Muscle of leg (tissue), 11 donors: ENCODE results near the gene FAM89B. TPM values are rescaled to one million over a fixed set of nuclear protein-coding genes. Genes with fewer than 3 reads are reported as not detected.

Experiments used
- DNase-seq: peaks from one replicate; pipeline ENCODE4 v3.0.0; 2013
- H3K27ac ChIP-seq: one replicate; pipeline ENCODE4 v1.5.1; 2013; ENCODE audit warnings: mild to moderate bottlenecking, low read length, control low read depth
- H3K27me3 ChIP-seq: one replicate; pipeline ENCODE4 v1.6.1; 2013; ENCODE audit warnings: low read length; ENCODE audit not compliant: control insufficient read depth, insufficient read depth
- H3K36me3 ChIP-seq: one replicate; pipeline ENCODE4 v1.6.1; 2013; ENCODE audit warnings: low read length; ENCODE audit not compliant: control insufficient read depth, insufficient read depth
- H3K4me1 ChIP-seq: one replicate; pipeline ENCODE4 v1.6.1; 2013; ENCODE audit warnings: low read length; ENCODE audit not compliant: control insufficient read depth, insufficient read depth
- H3K4me3 ChIP-seq: one replicate; pipeline ENCODE4 v1.5.1; 2013; ENCODE audit warnings: low read length, control low read depth
- H3K9me3 ChIP-seq: replicated peaks from 2 replicates; pipeline ENCODE4 v1.6.1; 2013; ENCODE audit warnings: low read depth, low read length; ENCODE audit not compliant: control insufficient read depth
- WGBS: methylation state at CpG from one replicate; pipeline ENCODE4 v1.1.5; 2013; ENCODE audit warnings: missing lambda C conversion rate; ENCODE audit not compliant: insufficient coverage; 5-methylcytosine and 5-hydroxymethylcytosine counted together
- polyA plus RNA-seq, 8 donors: library from polyadenylated mRNA; unstranded; fragments of 120-200 nt; gene quantifications; one replicate each; pipeline versions ENCODE4 v1.2.1 to v1.2.3, GENCODE V29; 2013; ENCODE audit warnings: inconsistent platforms in 1 of 8, low replicate concordance in 1 of 8; ENCODE audit not compliant: insufficient read length in 8 of 8, insufficient read depth in 1 of 8
- total RNA-seq: library from RNA; stranded (reverse); fragments of 120-200 nt; gene quantifications from one replicate; pipeline ENCODE4 v1.2.4, GENCODE V29; 2013

FAM89B gene
- total and polyA plus RNA-seq, 9 donors, result 32.5 to 53.2 (median 43.9) TPM

DNA sequence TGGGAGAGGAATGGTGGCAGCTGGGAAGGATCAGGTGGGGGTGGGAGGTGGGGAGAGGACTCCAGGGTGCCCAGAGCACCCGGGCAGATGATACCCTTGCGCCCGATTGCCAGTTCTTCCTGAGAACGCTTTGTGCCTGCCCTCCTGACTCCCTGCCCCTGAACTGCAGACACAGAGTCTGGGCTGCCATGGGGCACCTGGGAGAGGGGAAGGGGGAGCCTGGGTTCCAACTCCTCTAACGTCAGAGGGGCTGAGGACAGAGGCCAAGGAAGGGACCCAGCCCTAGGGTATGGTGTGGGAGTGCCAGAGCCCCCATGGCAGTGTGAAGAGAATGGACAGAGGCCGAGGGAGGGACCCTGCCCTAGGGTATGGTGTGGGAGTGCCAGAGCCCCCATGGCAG, 24.2 kb downstream of the FAM89B start:
- WGBS, result 67% methylated on average over 4 of the region's 6 CpGs
- Histone ChIP-seq H3K27me3 (no peaks in the 10 kb centered on the region), H3K9me3 (no peaks in the 10 kb centered on the region), H3K4me1 (peaks cover 42% of the 10 kb centered on the region), H3K27ac (no peak overlapping the region), H3K4me3 (no peak overlapping the region), H3K36me3 (peaks cover 54% of the 10 kb centered on the region)
- DNase-seq, result no peak

GRCh38 chr11:65598258-65598699, 25.9 kb downstream of the FAM89B start:
- H3K36me3 ChIP-seq, result peaks cover 57% of the 10 kb centered on the region
- peaks cover 26% of the 10 kb centered on the region for H3K4me1 ChIP-seq
- DNase-seq, result no peak
- no peaks in the 10 kb centered on the region for H3K27me3 ChIP-seq
- WGBS, result 90% methylated on average over 16 of the region's 16 CpGs
- no peak overlapping the region for H3K27ac ChIP-seq
- H3K9me3 ChIP-seq, result no peaks in the 10 kb centered on the region
- H3K4me3 ChIP-seq, result no peak overlapping the region

- peaks cover 61% of the 10 kb centered on the region for H3K36me3 ChIP-seq
- no peak overlapping the region for H3K4me3 ChIP-seq
- no peaks in the 10 kb centered on the region for H3K27me3 ChIP-seq
- H3K4me1 ChIP-seq, result peaks cover 15% of the 10 kb centered on the region
- H3K27ac ChIP-seq, result no peak overlapping the region
- WGBS, result 74% methylated on average over 42 of the region's 49 CpGs
- no peaks in the 10 kb centered on the region for H3K9me3 ChIP-seq
- no peak for DNase-seq
Measured at GRCh38 chr11:65599216-65599954, 27.0 kb downstream of the FAM89B start.

- peaks cover 66% of the 10 kb centered on the region for H3K36me3 ChIP-seq
- WGBS, result 93% methylated on average over 4 of the region's 6 CpGs
- no peaks in the 10 kb centered on the region for H3K9me3 ChIP-seq
- no peak overlapping the region for H3K27ac ChIP-seq
- H3K4me1 ChIP-seq, result peaks cover 16% of the 10 kb centered on the region
- no peaks in the 10 kb centered on the region for H3K27me3 ChIP-seq
- H3K4me3 ChIP-seq, result no peak overlapping the region
- DNase-seq, result no peak
Measured at GRCh38 chr11:65599955-65600246, 27.6 kb downstream of the FAM89B start.

- Histone ChIP-seq H3K4me3 (no peak overlapping the region), H3K36me3 (peaks cover 76% of the 10 kb centered on the region), H3K27ac (no peak overlapping the region), H3K4me1 (peaks cover 21% of the 10 kb centered on the region), H3K9me3 (no peaks in the 10 kb centered on the region), H3K27me3 (no peaks in the 10 kb centered on the region)
- no peak for DNase-seq
- WGBS, result 55% methylated on average over 1 of the region's 1 CpG
Measured at GRCh38 chr11:65604258-65604657, 31.9 kb downstream of the FAM89B start.

- H3K36me3 ChIP-seq, result peaks cover 74% of the 10 kb centered on the region
- H3K9me3 ChIP-seq, result no peaks in the 10 kb centered on the region
- WGBS, result 4% methylated on average over 67 of the region's 67 CpGs
- peak; percentile 98 for DNase-seq
- peak overlapping the region; percentile 27 for H3K4me3 ChIP-seq
- H3K4me1 ChIP-seq, result peaks cover 48% of the 10 kb centered on the region
- no peaks in the 10 kb centered on the region for H3K27me3 ChIP-seq
- peak overlapping the region; percentile 85 for H3K27ac ChIP-seq
Measured at GRCh38 chr11:65606876-65607613, 34.7 kb downstream of the FAM89B start.

DNA sequence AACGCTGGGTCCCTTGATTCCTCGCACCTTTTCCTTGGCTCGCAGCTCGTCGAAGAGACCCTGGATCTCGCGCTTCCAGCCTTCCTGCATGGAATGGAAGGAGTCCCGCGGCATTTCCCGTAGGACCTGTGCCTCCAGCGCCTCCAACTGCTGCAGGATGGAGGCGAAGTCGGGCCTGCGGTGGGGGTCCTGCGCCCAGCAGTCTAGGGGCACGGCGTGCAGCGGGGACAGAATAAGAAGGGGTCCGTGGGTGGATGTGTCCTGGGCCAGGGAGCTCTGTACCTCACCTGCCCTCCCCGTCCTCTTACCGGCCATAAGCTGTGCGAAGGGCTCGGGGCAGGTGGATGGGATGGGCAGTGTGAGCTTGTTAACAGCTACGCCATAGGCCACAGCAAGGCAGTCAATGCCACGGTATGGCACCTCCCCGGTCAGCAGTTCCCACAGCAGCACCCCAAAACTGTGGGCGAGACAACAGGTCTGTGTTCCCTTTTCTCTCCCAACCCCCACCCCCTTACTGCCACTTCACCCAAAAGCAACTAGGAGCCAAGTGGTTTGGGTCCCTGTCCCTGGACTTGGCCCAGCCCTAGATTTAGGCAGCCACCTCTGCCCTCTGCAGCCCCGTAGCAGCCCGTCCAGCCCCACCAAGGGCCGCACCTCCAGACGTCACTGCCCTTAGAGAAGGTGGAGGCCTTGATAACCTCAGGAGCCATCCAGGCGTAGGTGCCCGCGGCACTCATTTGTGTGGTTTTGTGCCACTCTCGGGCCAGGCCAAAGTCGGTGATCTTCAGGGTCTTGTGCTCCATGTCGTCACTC, 35.5 kb downstream of the FAM89B start:
- Histone ChIP-seq H3K27me3 (no peaks in the 10 kb centered on the region), H3K36me3 (peaks cover 74% of the 10 kb centered on the region), H3K4me1 (peaks cover 56% of the 10 kb centered on the region), H3K27ac (peak overlapping the region; percentile 81), H3K9me3 (no peaks in the 10 kb centered on the region), H3K4me3 (peak overlapping the region; percentile 27)
- WGBS, result 57% methylated on average over 33 of the region's 37 CpGs
- no peak for DNase-seq

- no peaks in the 10 kb centered on the region for H3K27me3 ChIP-seq
- H3K27ac ChIP-seq, result no peak overlapping the region
- peaks cover 66% of the 10 kb centered on the region for H3K4me1 ChIP-seq
- WGBS, result 44% methylated on average over 2 of the region's 3 CpGs
- H3K9me3 ChIP-seq, result no peaks in the 10 kb centered on the region
- H3K4me3 ChIP-seq, result no peak overlapping the region
- no peak for DNase-seq
- peaks cover 63% of the 10 kb centered on the region for H3K36me3 ChIP-seq
Measured at GRCh38 chr11:65609229-65609628, 36.9 kb downstream of the FAM89B start.

DNA sequence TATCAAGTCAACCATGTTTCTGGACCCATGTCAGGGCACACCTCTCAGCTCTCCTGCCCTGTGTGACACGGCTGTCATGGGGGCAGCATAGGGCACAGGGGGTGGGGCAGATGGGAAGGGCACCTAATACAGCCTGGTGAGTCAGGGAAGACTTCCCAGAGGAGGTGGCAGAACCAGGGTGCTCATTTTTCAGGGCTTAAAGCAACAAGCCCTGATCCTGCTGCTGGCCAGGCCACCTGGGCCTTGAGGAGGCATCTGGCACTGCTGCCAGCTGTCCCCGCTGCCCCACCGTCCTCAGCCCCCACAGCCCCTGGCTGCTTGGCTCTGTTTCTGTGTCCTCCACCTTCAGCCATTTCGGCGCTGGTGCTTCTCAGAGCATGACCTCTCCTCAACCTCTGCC, 37.3 kb downstream of the FAM89B start:
- no peak for DNase-seq
- no peaks in the 10 kb centered on the region for H3K27me3 ChIP-seq
- H3K36me3 ChIP-seq, result peaks cover 58% of the 10 kb centered on the region
- peaks cover 65% of the 10 kb centered on the region for H3K4me1 ChIP-seq
- H3K4me3 ChIP-seq, result no peak overlapping the region
- 89% methylated on average over 4 of the region's 5 CpGs for WGBS
- H3K27ac ChIP-seq, result no peak overlapping the region
- H3K9me3 ChIP-seq, result no peaks in the 10 kb centered on the region

DNA sequence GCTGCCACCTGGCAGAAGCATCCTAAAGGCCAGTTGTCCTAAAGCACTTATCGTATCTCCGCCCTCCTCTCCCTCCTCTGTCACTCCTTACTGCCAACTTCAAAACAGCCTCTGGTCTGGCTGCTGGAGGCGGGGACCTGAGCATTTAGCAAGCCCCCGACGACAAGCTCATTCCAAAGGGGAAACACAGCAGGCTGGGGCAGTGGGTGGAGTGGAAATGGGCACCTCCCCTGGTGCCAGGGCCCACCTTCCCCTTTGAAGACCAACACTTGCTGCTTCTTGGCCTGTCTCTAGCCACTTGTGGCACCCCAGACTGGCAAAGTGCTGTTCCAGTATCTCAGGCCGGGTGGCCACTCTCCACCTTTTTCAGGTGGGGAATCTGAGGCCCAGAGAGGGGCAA, 38.1 kb downstream of the FAM89B start:
- DNase-seq, result no peak
- peak overlapping the region; percentile 33 for H3K27ac ChIP-seq
- WGBS, result 56% methylated on average over 3 of the region's 6 CpGs
- peaks cover 51% of the 10 kb centered on the region for H3K36me3 ChIP-seq
- peak overlapping the region; percentile 73 for H3K4me3 ChIP-seq
- no peaks in the 10 kb centered on the region for H3K27me3 ChIP-seq
- peaks cover 63% of the 10 kb centered on the region for H3K4me1 ChIP-seq
- no peaks in the 10 kb centered on the region for H3K9me3 ChIP-seq
